ENCODE data around the gene TUBA4B. TPM values are rescaled to one million over a fixed set of nuclear protein-coding genes. Genes with fewer than 3 reads are reported as not detected.

Gene TUBA4B
- total RNA-seq, 1 donor from 2014 or later: not detected

DNA sequence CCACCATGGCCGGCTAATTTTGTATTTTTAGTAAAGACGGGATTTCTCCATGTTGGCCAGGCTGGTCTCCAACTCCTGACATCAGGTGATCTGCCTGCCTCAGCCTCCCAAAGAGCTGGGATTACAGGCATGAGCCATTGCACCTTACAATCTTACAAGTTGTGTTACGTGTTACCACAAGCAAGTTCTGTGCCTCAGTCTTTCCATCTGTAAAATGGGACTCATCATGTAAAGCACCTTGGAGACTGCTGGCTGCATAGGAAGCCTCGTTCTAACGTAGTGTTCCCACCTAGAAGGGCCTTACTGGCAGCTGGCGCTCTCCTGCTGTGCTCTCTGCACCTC lies 36.1 kb downstream of the TUBA4B start:
- intact Hi-C loops (cut with micrococcal nuclease): no loop called here

DNA sequence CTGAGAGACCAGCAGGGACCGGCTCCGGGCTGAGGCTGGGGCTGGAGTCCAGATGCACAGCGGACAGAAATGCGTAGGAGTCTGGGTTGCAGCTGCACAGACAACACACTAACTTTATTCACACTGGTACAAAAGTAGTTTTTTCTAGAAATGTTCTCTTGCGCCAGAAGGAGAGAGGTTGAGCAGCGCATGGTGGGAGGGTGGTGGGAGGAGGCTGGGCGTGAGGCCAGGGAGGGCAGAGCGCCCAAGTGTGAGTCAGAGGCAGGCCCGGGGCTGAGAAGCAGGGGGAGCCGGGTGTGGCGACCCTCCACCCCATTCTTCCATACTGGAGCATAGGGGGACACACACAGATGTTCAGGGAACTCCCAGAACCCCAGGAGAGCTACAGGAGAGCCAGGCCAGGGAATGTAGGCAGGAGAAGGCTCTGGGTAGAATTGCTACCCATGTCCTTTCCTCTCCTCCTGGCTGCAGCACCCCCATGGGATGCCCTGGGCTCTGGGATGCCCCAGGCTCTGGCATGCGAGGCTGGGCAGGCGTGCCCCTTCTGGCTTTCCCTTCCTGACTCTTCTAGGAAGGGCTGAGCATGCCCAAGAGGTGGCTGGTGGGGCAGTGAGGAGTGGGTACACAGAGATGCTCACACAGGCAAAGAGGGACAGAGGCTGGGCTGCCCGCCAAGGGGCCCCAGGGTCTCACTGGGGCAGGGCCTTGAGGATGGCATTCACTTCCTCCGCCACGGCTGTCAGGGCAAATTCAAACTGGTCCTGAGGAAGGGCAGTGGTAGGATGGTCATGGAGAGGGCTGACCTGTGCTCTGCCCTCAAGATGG lies 36.7 kb downstream of the TUBA4B start:
- intact Hi-C loops (cut with micrococcal nuclease): no loop called here

DNA sequence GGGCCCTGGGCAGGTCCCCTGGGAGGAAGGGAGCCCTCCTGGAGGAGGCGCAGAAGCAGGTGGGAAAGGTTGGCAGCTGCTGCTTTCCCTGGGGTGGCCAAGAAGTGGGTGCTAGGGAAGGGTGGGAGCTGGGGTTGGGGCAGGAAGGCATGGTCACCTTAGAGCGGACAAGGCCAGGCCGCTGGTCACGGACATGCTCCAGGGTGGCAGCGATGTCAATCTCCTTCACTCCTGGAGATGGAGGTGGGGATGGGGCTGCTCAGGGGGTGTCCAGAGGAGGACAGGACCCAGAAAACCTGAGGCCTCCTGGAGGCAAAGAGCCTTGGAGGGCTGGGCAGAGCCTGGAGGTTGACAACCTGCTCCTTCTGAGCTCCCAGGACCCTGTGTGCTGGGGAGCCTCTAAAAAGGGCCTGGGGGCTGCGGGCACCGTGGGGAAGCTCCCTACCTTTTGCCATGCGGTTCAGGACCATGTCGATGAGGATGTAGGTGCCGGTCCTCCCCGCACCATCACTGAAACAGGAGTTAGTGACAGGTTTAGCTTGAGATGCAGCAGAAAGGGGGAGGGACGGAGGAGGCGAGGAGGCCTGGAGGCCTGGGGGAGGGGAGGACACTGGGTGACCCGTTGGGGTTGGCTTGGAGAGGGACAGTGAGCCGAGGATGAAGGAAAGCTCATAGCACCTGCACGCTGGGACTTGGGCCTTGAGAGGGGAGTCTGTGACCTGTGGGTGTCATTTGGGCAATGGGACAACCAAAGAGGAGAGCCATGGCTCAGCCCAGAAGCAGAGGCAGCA lies 37.5 kb downstream of the TUBA4B start:
- intact Hi-C loops (cut with micrococcal nuclease): no loop called here

DNA sequence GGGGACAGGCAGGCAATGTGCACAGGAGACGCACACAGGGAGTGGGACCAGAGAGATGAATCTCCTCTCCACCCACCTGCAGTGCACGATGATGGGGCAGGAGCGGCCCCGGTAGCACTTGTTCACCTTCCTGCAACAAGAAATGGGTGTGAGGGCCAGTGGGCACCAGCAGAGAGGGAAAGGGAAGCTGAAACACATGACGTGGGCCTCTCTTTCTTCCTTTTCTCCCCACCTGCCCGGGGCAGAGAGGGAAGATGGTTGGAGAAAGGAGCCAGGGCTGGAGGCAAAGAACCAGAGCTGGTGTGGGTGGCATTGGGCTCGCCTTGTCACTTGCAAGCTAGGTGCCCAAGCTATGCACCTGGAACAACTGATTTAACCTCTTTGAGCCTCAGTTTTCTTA lies 38.4 kb downstream of the TUBA4B start:
- intact Hi-C loops (cut with micrococcal nuclease): no loop called here

DNA sequence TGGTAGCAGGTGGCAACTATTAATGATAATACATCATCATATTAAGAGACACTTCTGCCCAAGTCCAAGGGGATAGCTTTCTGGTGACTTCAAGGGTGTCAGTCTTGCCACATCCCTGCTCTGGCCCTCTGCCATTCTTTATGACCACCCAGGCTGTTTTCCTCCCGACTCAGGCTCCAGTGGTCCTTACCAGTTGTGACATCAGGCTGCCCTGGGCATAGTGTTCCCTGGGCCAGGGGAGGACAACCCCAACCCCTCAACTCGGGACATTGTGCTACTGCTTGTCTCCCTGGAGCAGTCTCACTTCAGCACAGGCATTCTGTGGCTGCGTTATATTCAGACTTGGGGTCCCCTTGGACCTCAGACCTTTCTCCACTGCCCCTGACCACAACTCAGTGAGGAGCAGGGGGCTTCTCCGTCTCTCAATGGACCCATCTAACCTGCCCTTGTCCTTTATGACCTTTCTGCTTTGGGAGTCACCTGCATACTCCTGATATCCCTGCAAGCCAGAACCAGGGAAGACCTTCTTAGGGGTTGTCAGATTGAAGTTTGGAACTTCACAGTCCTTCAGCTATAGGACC lies 39.0 kb downstream of the TUBA4B start:
- intact Hi-C loops (cut with micrococcal nuclease): no loop called here

DNA sequence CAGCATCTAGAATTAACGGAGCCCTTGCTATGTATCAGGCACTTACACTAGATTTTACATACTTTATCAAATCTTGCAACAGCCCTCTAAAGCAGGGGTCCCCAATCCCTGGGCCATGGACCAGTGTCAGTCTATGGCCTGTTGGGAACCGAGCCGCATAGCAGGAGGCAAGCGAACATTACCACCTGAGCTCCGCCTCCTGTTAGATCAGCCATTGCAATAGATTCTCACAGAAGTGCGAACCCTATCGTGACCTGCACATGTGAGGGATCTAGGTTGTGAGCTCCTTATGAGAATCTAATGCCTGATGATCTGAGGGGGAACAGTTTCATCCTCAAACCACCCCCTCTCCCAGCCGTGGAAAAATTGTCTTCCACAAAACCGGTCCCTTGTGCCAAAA lies 39.6 kb downstream of the TUBA4B start:
- intact Hi-C loops (cut with micrococcal nuclease): no loop called here

DNA sequence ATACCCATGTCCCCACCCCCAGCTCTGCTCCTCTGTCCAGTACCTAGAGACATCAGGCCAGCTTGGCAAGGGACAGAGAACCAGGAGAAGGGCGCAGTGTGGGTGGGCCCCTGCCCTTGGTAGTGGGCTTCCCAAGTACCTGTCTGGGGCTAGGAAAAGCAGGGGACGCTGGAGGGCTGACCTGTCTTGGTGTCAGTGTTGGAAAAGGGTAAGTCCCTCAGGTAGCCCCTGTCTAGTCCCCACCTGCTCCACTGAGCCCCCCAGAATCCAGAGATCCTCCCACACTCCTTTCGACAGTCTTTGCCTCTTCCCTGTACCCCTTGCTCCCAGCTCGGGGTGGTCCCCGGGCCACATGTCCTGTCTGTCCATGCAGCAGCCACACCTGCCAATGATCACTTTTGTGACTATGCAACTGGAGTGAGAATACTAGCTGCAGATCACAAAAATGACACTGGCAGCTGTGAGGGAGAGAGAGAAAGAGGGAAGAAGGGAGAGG lies 40.7 kb downstream of the TUBA4B start:
- intact Hi-C loops (cut with micrococcal nuclease): loop anchor here (1.0 kb wide), 3 partner anchors 40 to 87 kb away; partner anchors contain the start of genes GLB1L, STK16, TUBA4A and TUBA4B

DNA sequence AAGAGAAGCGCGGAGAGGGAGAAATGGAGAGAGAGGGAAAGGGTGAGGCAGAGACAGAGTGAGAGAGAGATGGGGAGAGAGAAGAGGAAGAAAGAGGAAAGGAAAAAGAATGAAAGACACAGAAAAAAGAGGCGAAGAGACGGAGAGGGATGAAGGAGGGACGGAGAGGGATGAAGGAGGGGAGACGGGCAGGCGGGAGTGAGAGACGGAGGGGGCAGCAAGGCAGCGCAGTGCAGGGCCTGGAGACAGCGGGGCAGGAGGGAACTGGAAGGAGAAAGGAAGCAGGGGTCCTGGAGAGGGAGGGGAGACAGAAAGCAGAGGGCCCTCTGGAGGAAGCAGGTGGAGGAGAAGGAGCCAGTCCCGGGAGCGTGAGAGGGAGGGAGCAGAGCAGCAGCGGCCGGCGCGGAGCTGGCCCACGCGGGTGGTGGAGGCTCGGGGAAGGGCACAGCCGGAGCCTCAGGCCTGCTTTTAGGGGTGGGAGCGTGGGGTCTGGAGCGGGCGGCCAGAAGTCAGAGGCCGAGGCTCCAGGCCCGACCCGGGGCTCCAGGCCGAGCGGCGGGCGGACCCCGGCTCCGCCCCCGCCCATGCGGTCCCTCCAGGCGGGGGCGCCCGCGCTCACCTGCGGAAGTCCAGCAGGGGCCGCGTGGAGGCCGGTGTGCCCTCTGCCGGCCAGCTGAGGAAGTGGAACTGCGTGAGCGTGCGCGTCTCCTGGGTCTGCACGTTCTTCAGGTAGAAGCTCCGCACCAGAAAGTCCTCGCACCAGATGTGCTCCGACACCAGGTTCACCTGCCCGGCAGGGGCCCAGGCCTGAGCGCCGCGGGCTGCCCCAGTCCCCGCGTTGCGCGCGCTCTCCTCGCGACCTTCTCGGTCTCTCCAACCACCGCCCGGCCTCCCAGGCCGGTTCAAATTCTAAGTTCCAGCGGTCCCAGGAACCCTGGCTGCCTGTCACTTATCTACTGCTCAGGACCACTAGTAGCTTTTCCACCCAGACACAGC lies 41.6 kb downstream of the TUBA4B start:
- intact Hi-C loops (cut with micrococcal nuclease): loop anchor here (1.0 to 5.0 kb wide), 7 partner anchors 15 to 117 kb away; partner anchors contain the start of genes ANKZF1, ATG9A, CNPPD1 and DNAJB2

DNA sequence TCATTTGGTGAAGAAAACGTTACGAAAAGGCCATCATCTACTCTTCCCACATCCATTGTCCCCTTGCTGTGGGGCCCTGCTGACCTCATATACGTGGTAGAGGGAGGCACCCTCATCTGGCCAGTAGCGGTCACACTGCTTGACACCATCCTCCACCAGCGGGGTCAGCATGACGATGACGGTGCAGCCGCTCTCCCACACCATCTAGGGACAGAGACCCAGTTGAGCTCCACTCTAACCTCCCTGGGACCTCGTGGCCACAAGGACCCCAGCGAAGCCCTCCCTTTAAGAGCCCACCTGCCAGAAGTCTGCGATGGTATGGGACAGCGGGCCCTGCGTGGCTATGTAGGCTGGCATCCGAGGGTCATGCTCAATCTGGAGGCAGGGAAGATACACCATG lies 43.1 kb downstream of the TUBA4B start:
- intact Hi-C loops (cut with micrococcal nuclease): loop anchor here (5.0 kb wide), 2 partner anchors 91 to 119 kb away; partner anchors contain the start of genes CNPPD1, DNPEP and RETREG2

DNA sequence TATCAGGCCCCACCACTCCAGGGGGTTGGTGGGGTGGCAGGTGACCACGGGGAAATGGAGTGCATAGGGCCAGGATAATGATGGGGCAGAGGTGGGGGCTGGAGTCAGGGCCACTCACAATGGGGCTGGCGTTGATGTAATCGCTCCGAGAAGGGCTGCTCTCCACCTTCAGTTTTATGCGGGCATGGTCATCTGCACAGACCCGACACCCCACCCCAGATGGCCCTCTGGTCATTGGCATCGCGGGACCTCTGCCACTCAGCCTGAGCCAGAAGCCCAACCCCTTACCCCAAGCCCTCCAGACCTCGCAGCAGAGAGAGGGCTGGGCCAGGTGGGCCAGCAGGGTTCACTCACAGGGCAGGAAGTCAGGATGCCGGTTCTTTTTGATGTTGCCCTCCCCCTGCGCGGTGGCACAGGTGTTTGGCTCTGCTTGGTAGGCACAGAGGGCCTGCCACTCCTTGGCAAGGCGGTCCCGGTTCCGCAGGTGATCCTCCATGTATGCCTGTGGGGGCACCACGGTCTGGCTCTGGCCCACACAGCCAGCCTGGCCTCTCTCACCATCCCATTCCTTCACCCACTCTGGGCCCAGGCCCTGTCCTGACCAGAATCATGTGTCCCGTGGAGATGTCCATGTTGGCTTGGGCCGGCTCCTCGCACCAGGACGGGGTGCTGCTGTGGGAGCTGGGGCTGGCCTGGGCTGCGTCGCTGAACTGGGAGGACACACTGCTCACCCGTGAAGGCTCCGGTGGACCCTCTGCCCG lies 43.8 kb downstream of the TUBA4B start:
- intact Hi-C loops (cut with micrococcal nuclease): loop anchor here (5.0 kb wide), 2 partner anchors 90 to 120 kb away; partner anchors contain the start of genes CNPPD1, DNPEP and RETREG2

DNA sequence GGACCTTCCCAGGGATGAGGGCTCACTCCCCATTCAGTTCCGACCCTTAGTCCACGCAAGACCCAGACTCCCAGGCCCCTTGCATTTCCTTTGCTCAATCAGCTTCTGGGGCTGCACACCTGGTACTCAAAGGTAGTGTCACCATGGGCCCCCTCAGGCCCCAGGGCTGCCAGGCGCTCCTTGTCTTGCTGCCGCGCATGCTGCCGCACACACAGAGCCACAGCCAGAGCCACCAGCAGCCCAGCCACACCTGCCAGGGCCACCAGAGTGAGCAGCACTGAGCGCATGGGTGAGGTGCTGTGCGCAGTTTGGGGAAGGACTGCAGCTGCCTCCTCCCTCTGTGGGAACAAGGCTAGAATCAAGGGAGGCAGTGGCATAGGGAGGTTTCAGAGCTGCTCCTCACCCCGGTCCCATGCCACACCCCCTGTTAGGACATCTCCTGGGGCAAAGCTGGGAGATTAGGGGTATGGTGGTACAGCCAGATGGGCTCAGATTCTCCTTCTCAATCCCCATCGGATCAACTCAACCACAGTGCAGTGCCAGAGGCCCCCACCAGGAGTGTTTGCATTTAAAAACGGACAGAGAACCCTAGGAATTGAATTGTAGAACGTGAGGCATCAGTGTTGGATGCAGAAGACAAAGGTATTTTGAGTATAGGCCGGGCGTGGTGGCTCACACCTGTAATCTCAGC lies 44.9 kb downstream of the TUBA4B start:
- intact Hi-C loops (cut with micrococcal nuclease): loop anchor here (1.0 to 5.0 kb wide), 4 partner anchors 89 to 240 kb away; partner anchors contain the start of genes CNPPD1, DNPEP, NHEJ1 and RETREG2

DNA sequence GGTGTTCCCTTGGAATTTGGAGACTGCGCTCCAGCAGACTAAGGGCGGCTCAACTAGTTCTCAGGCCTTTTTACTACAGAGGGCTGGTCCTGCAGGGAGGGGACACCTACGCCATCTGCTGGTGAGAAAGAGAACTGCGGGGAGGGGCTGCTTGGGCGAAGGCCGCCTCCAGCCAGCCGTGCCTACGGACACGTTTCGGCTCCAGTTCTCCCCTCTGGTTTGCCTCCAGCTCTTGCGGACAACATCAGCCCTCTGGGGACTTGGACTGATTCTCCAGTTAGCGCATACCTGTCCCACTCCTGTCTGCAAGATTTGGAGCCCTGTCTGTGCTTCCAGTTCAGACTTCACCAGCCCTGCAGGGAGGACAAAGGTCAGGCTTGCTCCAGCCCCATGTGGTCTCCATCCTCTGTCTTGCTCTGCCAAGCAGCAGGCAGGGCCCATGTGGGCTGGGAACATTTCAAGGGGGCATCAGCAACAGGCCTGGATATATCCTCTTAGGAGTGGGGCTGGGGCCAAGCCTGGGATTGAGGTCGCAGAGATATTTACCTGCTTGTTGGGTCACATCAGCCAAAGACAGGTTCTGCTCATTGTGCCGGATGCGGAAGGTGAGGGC lies 45.8 kb downstream of the TUBA4B start:
- intact Hi-C loops (cut with micrococcal nuclease): loop anchor here (1.0 to 5.0 kb wide), 4 partner anchors 88 to 241 kb away; partner anchors contain the start of genes CNPPD1, DNPEP, NHEJ1 and RETREG2

DNA sequence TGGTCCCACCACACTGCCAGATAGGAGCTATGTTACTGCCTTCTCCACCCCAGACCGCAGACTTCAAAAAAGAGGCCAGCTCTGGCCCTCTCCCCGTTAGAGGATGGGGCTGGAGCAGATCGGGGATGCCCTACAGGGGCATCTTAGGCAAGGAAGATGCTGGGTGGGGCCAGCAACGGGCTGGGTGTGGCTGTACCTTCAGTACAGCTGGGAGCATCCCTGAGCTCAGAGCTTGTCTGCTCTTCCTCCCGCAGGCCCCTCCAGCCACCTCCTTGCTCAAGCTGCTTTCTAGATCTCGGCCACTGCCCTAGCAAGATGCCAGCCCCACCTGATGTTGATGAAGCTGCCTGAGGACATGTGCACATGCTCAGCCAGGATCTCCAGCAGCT lies 46.3 kb downstream of the TUBA4B start:
- intact Hi-C loops (cut with micrococcal nuclease): loop anchor here (5.0 kb wide), 2 partner anchors 88 to 122 kb away; partner anchors contain the start of genes CNPPD1, DNPEP and RETREG2

DNA sequence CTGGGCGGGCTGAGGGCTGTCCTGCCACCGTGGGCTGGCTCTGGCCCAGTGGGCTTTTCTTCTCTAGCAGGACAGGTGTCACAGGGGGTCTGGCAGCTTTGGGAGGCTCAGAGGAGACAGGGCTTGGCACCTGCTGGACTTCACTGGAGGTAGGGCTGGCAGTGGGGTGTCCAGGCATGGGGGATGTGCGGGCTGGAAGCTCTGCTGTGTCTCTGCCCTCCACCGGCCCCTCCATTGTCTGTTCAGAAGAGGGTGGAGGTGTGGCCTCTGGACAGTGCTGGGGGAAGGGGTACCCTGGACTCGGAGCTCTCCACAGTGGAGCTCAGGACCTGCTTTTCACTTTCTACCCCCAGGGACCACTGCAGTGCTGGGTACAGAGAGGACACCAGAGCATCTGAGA lies 47.0 kb downstream of the TUBA4B start:
- intact Hi-C loops (cut with micrococcal nuclease): no loop called here

DNA sequence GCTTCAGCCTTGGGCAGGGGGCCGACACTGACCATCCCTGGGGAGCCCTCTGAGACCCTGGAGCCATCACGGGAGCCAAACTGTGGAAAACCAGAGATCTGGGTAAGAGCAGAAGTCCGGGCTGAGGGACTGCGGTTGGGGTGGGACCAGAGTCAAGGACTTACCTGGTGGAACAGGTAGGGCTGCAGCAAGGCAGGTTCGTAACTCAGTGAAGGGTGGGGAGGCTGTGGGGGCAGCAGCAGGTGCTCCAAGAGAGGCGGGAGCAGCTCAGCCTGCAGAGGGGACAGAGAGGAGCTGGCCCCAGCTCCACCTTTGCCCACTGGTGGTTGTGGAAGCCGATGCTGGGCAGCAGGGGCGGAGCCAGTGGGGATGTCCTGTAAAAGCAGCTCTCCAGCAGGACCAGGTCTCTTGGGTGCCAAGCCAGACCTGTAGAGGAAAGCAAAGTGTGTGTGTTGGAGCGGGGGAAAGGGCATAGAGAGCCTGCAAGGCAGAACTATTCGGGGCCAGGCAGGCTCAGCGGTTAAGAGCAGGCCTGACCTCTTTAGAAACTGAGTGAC lies 49.4 kb downstream of the TUBA4B start:
- intact Hi-C loops (cut with micrococcal nuclease): no loop called here

DNA sequence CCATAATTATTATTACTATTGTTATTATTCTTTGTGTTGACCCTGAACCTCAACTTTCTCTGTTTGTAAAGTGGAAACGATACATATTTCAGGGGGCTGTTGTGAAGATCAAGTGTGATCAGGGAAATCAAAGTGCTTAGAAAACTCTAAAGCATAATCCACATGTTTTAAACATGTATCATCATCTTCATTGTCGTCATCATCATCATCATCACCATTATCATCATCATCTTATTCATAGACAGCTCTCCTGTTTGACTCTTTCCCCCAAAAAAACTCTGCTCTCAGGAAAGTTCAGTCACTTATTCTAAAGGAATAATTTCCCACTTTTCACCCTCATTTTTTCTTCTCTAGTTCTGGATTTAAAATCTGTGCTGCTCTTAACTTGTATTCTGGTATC lies 51.2 kb downstream of the TUBA4B start:
- intact Hi-C loops (cut with micrococcal nuclease): no loop called here

DNA sequence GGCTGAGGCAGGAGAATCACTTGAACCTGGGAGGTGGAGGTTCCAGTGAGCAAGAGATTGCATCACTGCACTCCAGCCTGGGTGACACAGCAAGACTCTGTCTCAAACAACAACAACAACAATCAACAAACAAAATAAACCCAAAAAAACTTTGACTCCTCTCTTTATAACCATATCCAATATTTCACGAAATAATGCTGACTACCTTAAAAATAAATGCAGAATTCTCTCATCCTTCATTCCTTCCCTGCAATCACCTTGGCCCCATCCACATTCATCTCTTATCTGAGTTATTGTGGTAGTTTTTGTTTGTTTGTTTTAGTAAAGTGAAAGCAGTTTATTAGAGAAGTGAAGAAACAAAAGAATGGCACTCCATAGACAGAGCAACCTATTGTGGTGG lies 53.0 kb downstream of the TUBA4B start:
- intact Hi-C loops (cut with micrococcal nuclease): no loop called here

Data from T-helper 2 cell treated with Interferon-gamma antibody and Interleukin-4, amounts not matched to agents 100 ng/mL and 5 ng/mL, for 36 hours (primary cell).